Loucy (cell line): ENCODE data around the gene B3GLCT.

Experiments
- H2AFZ ChIP-seq: fragments of 200-600 bp; sonication (generic); 2 replicates; pipeline ENCODE4 v1.6.0; 2016; ENCODE audit warnings: antibody characterized with exemption, mild to moderate bottlenecking, low read length, moderate library complexity
- H3F3A ChIP-seq: fragments of 200-600 bp; 2 replicates; pipeline ENCODE4 v1.6.0; 2016; ENCODE audit warnings: antibody characterized with exemption, low read depth, mild to moderate bottlenecking
- H3K27me3 ChIP-seq: fragments of 200-600 bp; sonication (generic); 2 replicates; pipeline ENCODE4 v1.6.1; 2014; ENCODE audit warnings: low read length, mild to moderate bottlenecking; ENCODE audit not compliant: insufficient read depth, poor library complexity, severe bottlenecking
- H3K36me3 ChIP-seq: fragments of 200-600 bp; sonication (generic); 2 replicates; pipeline ENCODE4 v1.6.1; 2016; ENCODE audit warnings: low read length; ENCODE audit not compliant: insufficient read depth
- H3K4me1 ChIP-seq: fragments of 200-600 bp; sonication (generic); 2 replicates; pipeline ENCODE4 v1.5.1; 2014; ENCODE audit warnings: low read length, mild to moderate bottlenecking; ENCODE audit not compliant: insufficient read depth, poor library complexity, severe bottlenecking
- H3K4me2 ChIP-seq: fragments of 200-600 bp; sonication (generic); 2 replicates; pipeline ENCODE4 v1.6.0; 2014; ENCODE audit warnings: antibody characterized with exemption, low read length, low read depth, mild to moderate bottlenecking; ENCODE audit not compliant: poor library complexity, severe bottlenecking
- H3K4me3 ChIP-seq: fragments of 200-600 bp; sonication (generic); 2 replicates; pipeline ENCODE4 v1.5.1; 2014; ENCODE audit warnings: low read length, mild to moderate bottlenecking, mixed read lengths; ENCODE audit not compliant: poor library complexity, severe bottlenecking
- H3K79me2 ChIP-seq: fragments of 200-600 bp; sonication (generic); 2 replicates; pipeline ENCODE4 v1.6.1; 2014; ENCODE audit warnings: low read length; ENCODE audit not compliant: insufficient read depth
- H3K9ac ChIP-seq: fragments of 200-600 bp; sonication (generic); 2 replicates; pipeline ENCODE4 v1.6.0; 2014; ENCODE audit warnings: mild to moderate bottlenecking, low read depth, low read length, moderate library complexity; ENCODE audit not compliant: poor library complexity, severe bottlenecking
- H3K9me2 ChIP-seq: fragments of 200-600 bp; sonication (generic); replicated peaks from 2 replicates; pipeline ENCODE4 v1.6.1; 2016; ENCODE audit warnings: low read depth, low read length, mixed read lengths
- H3K9me3 ChIP-seq: fragments of 200-600 bp; sonication (generic); 2 replicates; pipeline ENCODE4 v1.6.1; 2014; ENCODE audit warnings: mild to moderate bottlenecking, antibody characterized with exemption, low read length, low read depth; ENCODE audit not compliant: insufficient read depth
- H4K20me1 ChIP-seq: fragments of 200-600 bp; sonication (generic); 2 replicates; pipeline ENCODE4 v1.6.0; 2014; ENCODE audit warnings: antibody characterized with exemption, low read length, mild to moderate bottlenecking; ENCODE audit not compliant: insufficient read depth, poor library complexity, severe bottlenecking
- EZH2phosphoT487 ChIP-seq: fragments of 200-600 bp; IDR thresholded peaks from 2 replicates; pipeline ENCODE4 v1.6.1; 2018; ENCODE audit warnings: antibody characterized with exemption, mild to moderate bottlenecking, moderate library complexity, borderline replicate concordance
- TF ChIP-seq, protein P1 (sequence below): fragments of 200-600 bp; sonication (generic); conservative IDR thresholded peaks from 2 replicates; pipeline ENCODE4 v1.5.1; 2014; ENCODE audit warnings: mild to moderate bottlenecking, antibody characterized with exemption, low read length

The B3GLCT gene

GRCh38 chr13:31209172-31209840, 9.5 kb downstream of the B3GLCT start:
- Histone ChIP-seq H3K36me3 (no peaks in the 10 kb centered on the region), H4K20me1 (no peaks in the 10 kb centered on the region), H3K4me3 (peak overlapping the region; percentile 70), H3K4me1 (peaks cover 65% of the 10 kb centered on the region), H3K9me3 (no peaks in the 10 kb centered on the region), H3K9ac (peak overlapping the region; percentile 63), H3F3A (0 out of 2 replicates have a peak, but pooled peaks cover 6% of the 10 kb centered on the region), H3K79me2 (peaks cover 72% of the 10 kb centered on the region), H3K4me2 (peak overlapping the region; percentile 81), H3K9me2 (no peaks in the 10 kb centered on the region), H3K27me3 (no peaks in the 10 kb centered on the region), H2AFZ (peak overlapping the region; percentile 38; the same call in 1 of the 2 replicates)
- TF ChIP-seq, protein P1, sequence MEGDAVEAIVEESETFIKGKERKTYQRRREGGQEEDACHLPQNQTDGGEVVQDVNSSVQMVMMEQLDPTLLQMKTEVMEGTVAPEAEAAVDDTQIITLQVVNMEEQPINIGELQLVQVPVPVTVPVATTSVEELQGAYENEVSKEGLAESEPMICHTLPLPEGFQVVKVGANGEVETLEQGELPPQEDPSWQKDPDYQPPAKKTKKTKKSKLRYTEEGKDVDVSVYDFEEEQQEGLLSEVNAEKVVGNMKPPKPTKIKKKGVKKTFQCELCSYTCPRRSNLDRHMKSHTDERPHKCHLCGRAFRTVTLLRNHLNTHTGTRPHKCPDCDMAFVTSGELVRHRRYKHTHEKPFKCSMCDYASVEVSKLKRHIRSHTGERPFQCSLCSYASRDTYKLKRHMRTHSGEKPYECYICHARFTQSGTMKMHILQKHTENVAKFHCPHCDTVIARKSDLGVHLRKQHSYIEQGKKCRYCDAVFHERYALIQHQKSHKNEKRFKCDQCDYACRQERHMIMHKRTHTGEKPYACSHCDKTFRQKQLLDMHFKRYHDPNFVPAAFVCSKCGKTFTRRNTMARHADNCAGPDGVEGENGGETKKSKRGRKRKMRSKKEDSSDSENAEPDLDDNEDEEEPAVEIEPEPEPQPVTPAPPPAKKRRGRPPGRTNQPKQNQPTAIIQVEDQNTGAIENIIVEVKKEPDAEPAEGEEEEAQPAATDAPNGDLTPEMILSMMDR, result no peak; the same call in 1 of the 2 replicates

GRCh38 chr13:31209841-31210210, 10.1 kb downstream of the B3GLCT start:
- no peaks in the 10 kb centered on the region for H3K36me3 ChIP-seq
- peak overlapping the region; percentile 38; the same call in 1 of the 2 replicates for H2AFZ ChIP-seq
- H4K20me1 ChIP-seq, result no peaks in the 10 kb centered on the region
- H3F3A ChIP-seq, result 0 out of 2 replicates have a peak, but pooled peaks cover 6% of the 10 kb centered on the region
- peaks cover 61% of the 10 kb centered on the region for H3K4me1 ChIP-seq
- no peaks in the 10 kb centered on the region for H3K9me3 ChIP-seq
- TF ChIP-seq EZH2phosphoT487, result no peak
- TF ChIP-seq, protein P1, result no peak
- H3K4me2 ChIP-seq, result peak overlapping the region; percentile 81
- H3K9me2 ChIP-seq, result no peaks in the 10 kb centered on the region
- H3K27me3 ChIP-seq, result no peaks in the 10 kb centered on the region
- peak overlapping the region; percentile 63 for H3K9ac ChIP-seq
- peaks cover 67% of the 10 kb centered on the region for H3K79me2 ChIP-seq
- H3K4me3 ChIP-seq, result peak overlapping the region; percentile 70

GRCh38 chr13:31213651-31214289, 14.0 kb downstream of the B3GLCT start:
- H3K4me2 ChIP-seq, result no peak overlapping the region
- peaks cover 28% of the 10 kb centered on the region for H3K79me2 ChIP-seq
- H3K27me3 ChIP-seq, result no peaks in the 10 kb centered on the region
- H3K9me3 ChIP-seq, result no peaks in the 10 kb centered on the region
- no peak overlapping the region for H2AFZ ChIP-seq
- no peaks in the 10 kb centered on the region for H3K9me2 ChIP-seq
- H3K4me1 ChIP-seq, result peaks cover 29% of the 10 kb centered on the region
- H4K20me1 ChIP-seq, result no peaks in the 10 kb centered on the region
- H3K36me3 ChIP-seq, result no peaks in the 10 kb centered on the region
- H3K4me3 ChIP-seq, result no peak overlapping the region
- TF ChIP-seq, protein P1, result no peak
- TF ChIP-seq EZH2phosphoT487, result no peak
- no peak overlapping the region for H3K9ac ChIP-seq
- 0 out of 2 replicates have a peak, but pooled peaks cover 6% of the 10 kb centered on the region for H3F3A ChIP-seq
